OCI-LY1 (cell line): ENCODE data around the gene FTO.

Experiments
- H2AFZ ChIP-seq: fragments of 200-600 bp; sonication (generic), shearing (Covaris generic); 2 replicates; pipeline ENCODE4 v1.6.0; 2014; ENCODE audit warnings: antibody characterized with exemption, mild to moderate bottlenecking, low read length
- H3F3A ChIP-seq: fragments of 200-600 bp; sonication (generic), shearing (Covaris generic); 2 replicates; pipeline ENCODE4 v1.6.0; 2014; ENCODE audit warnings: mild to moderate bottlenecking, antibody characterized with exemption, low read length, moderate library complexity; ENCODE audit not compliant: insufficient read depth
- H3K27ac ChIP-seq: fragments of 200-600 bp; sonication (generic); 2 replicates; pipeline ENCODE4 v1.5.1; 2014; ENCODE audit warnings: low read length, mixed run types, mild to moderate bottlenecking, low read depth; ENCODE audit not compliant: poor library complexity, severe bottlenecking
- H3K27me3 ChIP-seq: fragments of 200-600 bp; sonication (generic); 2 replicates; pipeline ENCODE4 v1.6.0; 2014; ENCODE audit warnings: antibody characterized with exemption, mild to moderate bottlenecking, low read length, moderate library complexity; ENCODE audit not compliant: insufficient read depth
- H3K36me3 ChIP-seq: fragments of 200-600 bp; sonication (generic); 2 replicates; pipeline ENCODE4 v1.6.1; 2014; ENCODE audit warnings: mild to moderate bottlenecking, antibody characterized with exemption, low read length, moderate library complexity, mixed read lengths; ENCODE audit not compliant: insufficient read depth
- H3K4me1 ChIP-seq: fragments of 200-600 bp; sonication (generic); 2 replicates; pipeline ENCODE4 v1.5.1; 2014; ENCODE audit warnings: mild to moderate bottlenecking, low read length, moderate library complexity; ENCODE audit not compliant: insufficient read depth, severe bottlenecking
- H3K4me2 ChIP-seq: fragments of 200-600 bp; sonication (generic), shearing (Covaris generic); 2 replicates; pipeline ENCODE4 v1.6.1; 2014; ENCODE audit warnings: low read length
- H3K4me3 ChIP-seq: fragments of 200-600 bp; sonication (generic); 2 replicates; pipeline ENCODE4 v1.5.1; 2014; ENCODE audit warnings: low read length, low read depth, mild to moderate bottlenecking, mixed read lengths; ENCODE audit not compliant: poor library complexity, severe bottlenecking
- H3K79me2 ChIP-seq: fragments of 200-600 bp; shearing (Covaris generic); 2 replicates; pipeline ENCODE4 v1.6.1; 2016; ENCODE audit warnings: mixed run types, low read length, mixed read lengths; ENCODE audit not compliant: insufficient read depth
- H3K9ac ChIP-seq: fragments of 200-600 bp; sonication (generic), shearing (Covaris generic); 2 replicates; pipeline ENCODE4 v1.6.1; 2014; ENCODE audit warnings: mild to moderate bottlenecking, low read length, mixed read lengths
- H3K9me2 ChIP-seq: fragments of 200-600 bp; sonication (generic), shearing (Covaris generic); 2 replicates; pipeline ENCODE4 v1.6.1; 2014; ENCODE audit warnings: low read depth, mild to moderate bottlenecking, low read length, mixed read lengths
- H3K9me3 ChIP-seq: fragments of 200-600 bp; shearing (Covaris generic); 2 replicates; pipeline ENCODE4 v1.6.1; 2014; ENCODE audit warnings: low read length, mixed read lengths
- H4K20me1 ChIP-seq: fragments of 200-600 bp; sonication (generic), shearing (Covaris generic); 2 replicates; pipeline ENCODE4 v1.6.0; 2016; ENCODE audit warnings: mild to moderate bottlenecking, low read length; ENCODE audit not compliant: insufficient read depth
- EZH2 ChIP-seq: fragments of 200-600 bp; sonication (generic), shearing (Covaris generic); IDR thresholded peaks from 2 replicates; pipeline ENCODE4 v1.8.0; 2017; ENCODE audit warnings: borderline replicate concordance, mixed run types, mild to moderate bottlenecking, antibody characterized with exemption, low read length, moderate library complexity, mixed read lengths
- TF ChIP-seq, protein P1 (sequence below): fragments of 200-600 bp; sonication (generic), shearing (Covaris generic); IDR thresholded peaks from 2 replicates; pipeline ENCODE4 v1.5.1; 2017; ENCODE audit warnings: mild to moderate bottlenecking, antibody characterized with exemption, low read length, moderate library complexity, mixed read lengths

The FTO gene

DNA sequence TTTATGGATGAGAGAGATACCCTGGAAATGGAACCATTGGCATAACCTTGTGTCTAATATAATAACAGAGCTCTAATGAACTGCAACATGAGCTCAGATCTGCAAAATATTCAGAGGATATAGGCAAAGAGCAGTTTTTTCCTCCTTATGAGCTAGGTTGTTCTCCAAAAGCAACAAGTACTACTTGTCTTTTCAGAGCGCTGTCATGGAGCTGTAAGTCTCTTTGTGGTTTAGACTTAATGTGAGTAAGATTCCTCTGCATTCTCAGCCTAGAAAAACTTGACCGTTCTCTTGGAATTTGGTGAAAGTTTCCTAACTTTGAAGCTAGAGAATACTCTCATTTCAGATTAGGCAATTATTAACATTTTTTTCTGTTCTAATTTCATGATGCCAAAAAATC lies 85.2 kb downstream of the FTO start:
- no peak overlapping the region for H3K4me3 ChIP-seq
- TF ChIP-seq EZH2: no peak
- TF ChIP-seq, protein P1, sequence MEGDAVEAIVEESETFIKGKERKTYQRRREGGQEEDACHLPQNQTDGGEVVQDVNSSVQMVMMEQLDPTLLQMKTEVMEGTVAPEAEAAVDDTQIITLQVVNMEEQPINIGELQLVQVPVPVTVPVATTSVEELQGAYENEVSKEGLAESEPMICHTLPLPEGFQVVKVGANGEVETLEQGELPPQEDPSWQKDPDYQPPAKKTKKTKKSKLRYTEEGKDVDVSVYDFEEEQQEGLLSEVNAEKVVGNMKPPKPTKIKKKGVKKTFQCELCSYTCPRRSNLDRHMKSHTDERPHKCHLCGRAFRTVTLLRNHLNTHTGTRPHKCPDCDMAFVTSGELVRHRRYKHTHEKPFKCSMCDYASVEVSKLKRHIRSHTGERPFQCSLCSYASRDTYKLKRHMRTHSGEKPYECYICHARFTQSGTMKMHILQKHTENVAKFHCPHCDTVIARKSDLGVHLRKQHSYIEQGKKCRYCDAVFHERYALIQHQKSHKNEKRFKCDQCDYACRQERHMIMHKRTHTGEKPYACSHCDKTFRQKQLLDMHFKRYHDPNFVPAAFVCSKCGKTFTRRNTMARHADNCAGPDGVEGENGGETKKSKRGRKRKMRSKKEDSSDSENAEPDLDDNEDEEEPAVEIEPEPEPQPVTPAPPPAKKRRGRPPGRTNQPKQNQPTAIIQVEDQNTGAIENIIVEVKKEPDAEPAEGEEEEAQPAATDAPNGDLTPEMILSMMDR: no peak
- H3K9me3 ChIP-seq: no peaks in the 10 kb centered on the region
- H3K36me3 ChIP-seq: no peaks in the 10 kb centered on the region
- H3K9ac ChIP-seq: no peak overlapping the region
- H3K9me2 ChIP-seq: no peaks in the 10 kb centered on the region
- H3K4me1 ChIP-seq: no peaks in the 10 kb centered on the region
- H3K27me3 ChIP-seq: no peaks in the 10 kb centered on the region
- H3K27ac ChIP-seq: no peak overlapping the region
- H2AFZ ChIP-seq: no peak overlapping the region
- no peak overlapping the region for H3K4me2 ChIP-seq
- 0 out of 2 replicates have a peak, but pooled peaks cover 3% of the 10 kb centered on the region for H4K20me1 ChIP-seq
- no peaks in the 10 kb centered on the region for H3K79me2 ChIP-seq
- no peaks in the 10 kb centered on the region for H3F3A ChIP-seq

DNA sequence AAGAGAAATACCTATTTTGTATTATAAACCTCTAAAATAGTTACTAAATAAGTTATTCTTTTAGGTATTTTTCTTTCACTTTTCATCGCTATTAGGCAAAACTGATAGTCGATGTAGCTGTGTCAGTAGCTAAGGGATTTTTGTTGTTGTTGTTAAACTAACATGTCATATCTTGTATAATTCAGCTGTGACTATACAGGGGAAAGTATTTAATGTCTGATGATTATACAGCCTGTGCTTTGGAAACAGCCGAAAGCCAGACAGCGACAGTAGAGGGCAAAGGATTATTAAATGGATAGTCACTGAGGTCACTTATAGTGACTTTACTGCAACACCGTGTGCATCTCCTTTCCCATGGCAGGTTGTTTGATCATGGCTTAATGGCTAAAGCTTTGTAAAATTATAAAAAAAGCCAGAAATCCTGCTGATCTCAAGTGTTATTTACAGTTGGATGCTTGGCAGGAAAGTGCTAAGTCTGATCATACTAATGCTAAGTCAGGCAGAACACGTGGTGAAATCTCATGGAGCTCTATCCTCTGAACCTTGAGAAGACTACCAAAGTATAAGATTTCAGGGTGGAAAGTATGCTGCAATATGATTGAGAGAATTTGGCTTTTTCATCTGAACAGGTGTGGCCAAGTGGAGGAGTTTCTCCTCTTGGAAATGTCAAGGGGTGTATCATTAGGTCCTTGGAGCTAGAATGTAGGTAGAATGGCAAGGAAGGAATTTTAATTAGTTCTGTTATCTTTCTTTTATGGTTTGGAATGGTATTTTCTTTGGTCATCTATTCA lies 88.4 kb downstream of the FTO start:
- H4K20me1 ChIP-seq: 0 out of 2 replicates have a peak, but pooled peaks cover 3% of the 10 kb centered on the region

DNA sequence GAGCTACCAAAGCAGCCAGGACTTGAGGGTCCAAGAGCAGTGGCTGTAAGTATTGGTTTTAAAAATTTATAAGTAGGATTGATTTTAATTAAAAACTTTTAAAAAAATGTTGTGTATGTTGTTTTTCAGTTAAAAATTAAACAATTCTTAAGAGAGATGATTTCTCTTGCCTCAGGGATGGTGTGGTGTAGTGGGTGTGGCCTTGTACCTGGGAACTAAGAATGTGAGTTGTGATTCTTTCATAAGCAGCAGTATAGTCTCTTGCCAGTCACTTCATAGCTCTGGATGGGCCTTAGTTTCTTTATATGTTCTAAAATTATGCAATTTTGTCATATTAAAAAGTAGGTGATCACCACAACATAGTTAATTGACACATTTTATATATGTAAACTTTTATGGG lies 99.5 kb downstream of the FTO start:
- Histone ChIP-seq H3K27me3 (no peaks in the 10 kb centered on the region), H3K79me2 (no peaks in the 10 kb centered on the region; the same call in 1 of the 2 replicates), H3K27ac (no peak overlapping the region), H3K9me3 (no peaks in the 10 kb centered on the region; the same call in 1 of the 2 replicates), H3K4me1 (no peaks in the 10 kb centered on the region), H3K36me3 (no peaks in the 10 kb centered on the region), H2AFZ (no peak overlapping the region), H3K9ac (no peak overlapping the region), H4K20me1 (no peaks in the 10 kb centered on the region), H3K9me2 (no peaks in the 10 kb centered on the region), H3F3A (no peaks in the 10 kb centered on the region), H3K4me3 (no peak overlapping the region), H3K4me2 (no peak overlapping the region)
- TF ChIP-seq EZH2: no peak
- TF ChIP-seq, protein P1: no peak

More for the DNA sequence above, 88.4 kb downstream of the FTO start:
- Histone ChIP-seq H3K36me3 (no peaks in the 10 kb centered on the region), H3F3A (no peaks in the 10 kb centered on the region), H3K27me3 (no peaks in the 10 kb centered on the region), H3K9me2 (no peaks in the 10 kb centered on the region), H2AFZ (no peak overlapping the region), H3K79me2 (no peaks in the 10 kb centered on the region), H3K4me2 (no peak overlapping the region), H3K9me3 (no peaks in the 10 kb centered on the region), H3K4me3 (no peak overlapping the region), H3K27ac (no peak overlapping the region), H3K4me1 (no peaks in the 10 kb centered on the region), H3K9ac (no peak overlapping the region)
- no peak for TF ChIP-seq EZH2
- TF ChIP-seq, protein P1: no peak
